D341Med (cell line): ENCODE measurements around the gene PODXL2.

Source experiments
- DNase-seq: peaks from one replicate; pipeline ENCODE4 v3.0.0; 2012; ENCODE audit warnings: low spot score

PODXL2 gene, protein sequence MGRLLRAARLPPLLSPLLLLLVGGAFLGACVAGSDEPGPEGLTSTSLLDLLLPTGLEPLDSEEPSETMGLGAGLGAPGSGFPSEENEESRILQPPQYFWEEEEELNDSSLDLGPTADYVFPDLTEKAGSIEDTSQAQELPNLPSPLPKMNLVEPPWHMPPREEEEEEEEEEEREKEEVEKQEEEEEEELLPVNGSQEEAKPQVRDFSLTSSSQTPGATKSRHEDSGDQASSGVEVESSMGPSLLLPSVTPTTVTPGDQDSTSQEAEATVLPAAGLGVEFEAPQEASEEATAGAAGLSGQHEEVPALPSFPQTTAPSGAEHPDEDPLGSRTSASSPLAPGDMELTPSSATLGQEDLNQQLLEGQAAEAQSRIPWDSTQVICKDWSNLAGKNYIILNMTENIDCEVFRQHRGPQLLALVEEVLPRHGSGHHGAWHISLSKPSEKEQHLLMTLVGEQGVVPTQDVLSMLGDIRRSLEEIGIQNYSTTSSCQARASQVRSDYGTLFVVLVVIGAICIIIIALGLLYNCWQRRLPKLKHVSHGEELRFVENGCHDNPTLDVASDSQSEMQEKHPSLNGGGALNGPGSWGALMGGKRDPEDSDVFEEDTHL

DNA sequence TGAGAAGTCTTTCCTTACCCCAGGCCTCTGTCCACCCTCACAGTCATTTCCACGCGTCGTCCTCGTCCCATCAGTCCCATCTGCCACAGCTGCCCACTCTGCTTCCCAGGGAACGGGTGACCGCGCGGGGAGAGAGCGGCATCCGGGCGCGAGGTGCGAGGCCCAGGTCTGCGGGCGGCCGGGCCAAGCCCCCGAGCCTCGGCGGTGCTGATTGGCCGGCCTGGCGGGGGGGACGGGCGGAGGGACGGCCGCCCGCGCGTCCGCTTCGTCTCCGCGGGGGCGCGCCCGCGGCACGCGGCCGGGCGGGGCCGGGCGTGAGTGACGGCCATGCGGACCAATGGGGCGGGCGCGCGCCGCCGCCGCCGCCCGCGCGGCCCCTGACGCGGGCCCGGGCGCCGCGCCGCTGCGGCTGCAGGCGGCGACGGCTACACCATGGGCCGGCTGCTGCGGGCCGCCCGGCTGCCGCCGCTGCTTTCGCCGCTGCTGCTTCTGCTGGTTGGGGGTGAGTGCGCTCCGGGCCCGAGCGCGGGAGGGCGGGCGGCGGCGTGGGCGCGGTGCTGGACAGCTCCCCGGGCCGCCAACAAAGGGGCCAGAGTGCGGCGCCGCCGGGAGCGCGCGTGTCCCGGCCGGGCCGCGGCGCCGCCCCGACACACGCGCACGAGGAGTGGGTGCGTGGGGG is at the start of gene PODXL2:
Gene PODXL2 (plus strand): TSS at position 398 of the 679 bp plus-strand sequence. CDS start 35 bp downstream, at position 433.
- DNase-seq: peak; percentile 100

- no peak for DNase-seq
Measured at GRCh38 chr3:127580327-127581060, 48.5 kb upstream of the PODXL2 start.

- DNase-seq: no peak
Measured at GRCh38 chr3:127584734-127585133, 44.3 kb upstream of the PODXL2 start.

DNA sequence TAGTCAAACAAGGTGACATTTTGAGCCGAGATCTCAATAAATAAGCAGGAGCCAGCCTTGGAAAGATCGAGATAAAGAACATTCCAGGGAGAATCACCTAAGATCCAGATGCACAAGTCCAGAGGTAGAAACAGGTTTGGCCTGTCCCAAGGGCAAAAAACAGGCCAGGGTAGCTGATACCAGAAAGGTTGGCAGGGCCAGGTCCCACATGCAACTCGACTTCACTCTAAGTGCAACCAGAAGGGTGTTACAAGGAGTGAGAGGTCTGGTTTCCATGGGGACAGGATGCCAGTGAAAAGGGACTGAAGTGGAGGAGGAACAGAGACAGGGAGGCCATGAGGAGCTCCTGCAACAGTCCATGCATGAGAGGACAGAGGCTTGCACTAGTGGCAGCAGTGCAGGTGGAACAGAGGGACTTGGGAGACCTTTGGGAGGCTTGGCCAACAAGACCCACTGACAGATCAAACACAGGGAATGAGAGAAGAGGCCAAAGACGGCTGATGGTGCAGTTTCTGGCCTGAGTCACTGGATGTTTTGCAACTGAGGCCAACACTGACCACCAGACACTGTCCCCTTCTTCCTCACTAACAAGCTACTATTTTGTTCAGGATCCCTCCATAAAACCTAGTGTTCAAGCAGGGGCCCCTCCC is 43.7 kb upstream of the PODXL2 start:
- no peak for DNase-seq

DNA sequence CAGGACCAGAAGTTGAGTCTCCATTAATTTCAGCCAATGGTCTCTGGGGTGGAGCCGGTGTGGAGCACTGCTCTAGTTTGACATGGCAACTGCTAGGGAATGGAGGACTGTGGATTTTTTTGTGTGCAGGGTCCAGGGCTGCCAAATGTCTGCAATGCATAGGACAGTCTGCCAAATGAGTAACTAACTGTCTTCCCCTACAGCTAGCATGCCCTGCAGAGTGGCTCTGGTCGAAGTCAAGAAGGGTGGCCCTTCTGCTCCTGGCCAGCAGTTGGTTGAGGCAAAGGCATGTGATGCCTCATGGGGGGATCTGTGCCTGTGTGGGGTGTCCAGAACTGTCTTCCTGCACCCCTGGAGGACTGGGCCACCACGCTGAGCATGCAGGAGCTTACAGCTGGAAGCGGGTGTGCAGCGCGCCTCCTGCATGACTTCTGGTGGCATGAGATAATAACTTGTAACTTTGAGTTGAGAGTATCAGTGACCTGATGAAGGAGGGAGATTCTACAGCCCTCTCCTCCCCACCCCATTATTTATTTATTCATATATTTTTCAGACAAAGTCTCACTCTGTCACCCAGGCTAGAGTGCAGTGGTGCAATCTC is 43.1 kb upstream of the PODXL2 start:
- DNase-seq: no peak

DNA sequence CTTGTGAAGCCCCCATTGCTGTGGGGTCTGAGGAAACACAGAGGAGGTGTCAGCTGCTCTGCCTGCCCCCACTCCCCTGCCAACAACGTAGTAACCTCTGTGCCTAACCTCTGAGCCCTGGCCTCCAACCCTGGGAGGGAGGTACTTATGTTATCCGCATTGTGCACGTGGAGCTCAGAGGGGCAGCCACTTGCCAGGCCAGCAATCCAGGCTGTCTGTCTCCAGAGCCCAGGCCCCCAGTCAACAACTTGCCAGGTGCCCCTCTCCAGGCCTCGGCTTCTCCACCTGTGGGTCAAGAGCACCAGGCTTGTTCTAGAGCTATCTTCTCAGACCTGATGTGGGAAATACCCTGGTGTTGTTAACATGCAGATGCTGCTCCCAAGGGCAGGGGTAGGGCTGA is 41.1 kb upstream of the PODXL2 start:
- no peak for DNase-seq

GRCh38 chr3:127588806-127589577 is 40.0 kb upstream of the PODXL2 start:
- DNase-seq: no peak

DNA sequence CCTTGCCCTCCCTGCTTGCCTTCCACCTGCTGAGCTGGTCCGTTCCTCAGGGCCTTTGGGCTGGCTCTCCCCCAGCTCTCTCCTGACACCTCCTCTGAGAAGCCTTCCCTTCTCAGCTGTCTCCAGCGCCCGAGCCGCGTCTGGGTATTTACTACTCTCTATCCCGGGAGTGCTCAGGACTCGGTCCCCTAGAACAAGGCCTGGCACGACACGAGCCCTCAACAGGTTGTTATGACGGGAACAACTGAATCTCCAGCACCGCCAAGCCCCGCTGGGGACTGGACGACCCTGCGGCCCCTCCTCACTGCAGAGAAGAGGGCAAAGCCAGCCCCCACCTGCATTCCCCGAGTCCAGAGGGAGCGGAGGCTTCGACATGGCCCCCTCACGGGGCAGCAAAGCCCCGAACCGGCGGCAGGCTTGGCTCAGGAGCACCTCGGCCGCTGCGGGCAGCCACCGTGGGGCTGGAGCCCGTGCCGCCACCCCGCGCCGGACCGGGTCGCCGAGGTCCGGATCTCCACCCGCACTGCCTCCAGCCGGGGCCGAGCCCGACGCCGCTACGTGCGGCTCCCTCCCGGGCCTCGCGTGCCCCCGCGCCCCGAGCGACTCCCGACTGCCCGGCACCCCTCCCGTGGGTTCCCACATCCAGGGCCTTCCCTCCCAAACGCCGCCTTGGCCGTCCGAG is 39.2 kb upstream of the PODXL2 start:
- DNase-seq: no peak

- DNase-seq: peak; percentile 77
Measured at GRCh38 chr3:127590282-127590592, 38.7 kb upstream of the PODXL2 start.

DNA sequence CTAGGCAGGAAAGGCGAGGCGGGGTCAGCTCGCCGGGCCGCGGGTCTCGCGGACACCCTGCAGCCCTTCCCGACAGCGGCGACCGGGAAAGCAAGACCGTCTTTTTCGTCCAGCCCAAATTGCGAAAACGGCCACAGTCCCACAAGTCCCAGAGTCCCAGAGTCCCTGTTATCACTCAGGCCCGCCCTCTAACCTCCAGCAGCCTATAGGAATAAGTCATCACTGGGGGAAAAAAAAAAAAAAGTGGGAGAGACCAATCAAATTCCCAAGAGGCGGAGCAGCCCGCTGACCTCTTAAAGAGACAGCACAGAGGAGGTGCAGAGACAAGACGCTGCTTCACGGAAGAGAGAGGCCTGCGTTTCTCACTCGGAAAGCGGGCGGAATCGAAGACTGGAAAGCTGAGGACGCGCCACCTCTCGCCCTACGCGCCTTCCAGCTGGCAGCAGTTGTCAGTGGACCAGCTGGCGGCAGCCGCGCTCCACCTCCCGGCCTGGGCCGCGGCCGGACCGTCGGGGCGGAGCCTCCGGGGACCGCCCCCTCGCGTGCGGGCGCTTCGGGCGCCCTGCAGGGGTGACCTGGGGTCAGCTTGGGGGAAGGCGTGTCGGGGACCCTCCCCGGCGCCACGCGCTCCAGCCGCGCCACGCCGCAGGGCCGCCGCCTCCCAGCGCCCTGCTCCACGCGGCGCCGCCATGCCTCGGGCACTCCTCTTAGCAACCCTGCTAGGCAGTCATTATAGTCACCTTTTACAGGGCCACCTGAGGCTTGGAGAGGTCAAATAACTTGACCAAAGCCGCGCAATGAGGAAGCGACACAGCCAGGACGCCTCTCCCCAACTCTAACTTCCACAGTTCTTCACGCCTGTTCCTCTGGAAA is 38.2 kb upstream of the PODXL2 start, which contains the start of gene TPRA1:
Gene TPRA1 (minus strand): TSS at position 141 of the 873 bp plus-strand sequence. CDS start 10,587 bp downstream, outside the sequence.
- DNase-seq: peak; percentile 93

GRCh38 chr3:127593178-127593577 is 35.8 kb upstream of the PODXL2 start:
- DNase-seq: no peak

DNA sequence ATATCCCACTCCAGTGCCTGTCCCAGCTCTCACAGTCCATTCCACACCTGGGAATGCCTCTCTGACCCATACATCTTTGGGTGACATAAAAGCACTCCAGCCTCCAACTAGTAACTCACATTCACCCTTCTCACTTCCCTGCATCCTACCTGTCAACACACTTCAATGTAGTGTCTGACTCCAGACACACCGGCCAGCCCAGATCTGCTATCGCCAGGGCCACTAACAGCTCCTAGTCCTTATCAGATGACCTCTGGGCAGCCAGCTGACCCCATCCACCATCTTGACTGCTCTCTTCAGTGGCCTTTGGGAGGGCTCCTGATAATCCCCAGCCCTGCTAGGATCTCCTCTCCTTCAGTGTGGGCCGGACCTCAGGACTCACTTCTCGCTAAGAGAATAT is 33.7 kb upstream of the PODXL2 start:
- DNase-seq: no peak

- peak; percentile 50 for DNase-seq
Measured at GRCh38 chr3:127597020-127597771, 31.8 kb upstream of the PODXL2 start.

DNA sequence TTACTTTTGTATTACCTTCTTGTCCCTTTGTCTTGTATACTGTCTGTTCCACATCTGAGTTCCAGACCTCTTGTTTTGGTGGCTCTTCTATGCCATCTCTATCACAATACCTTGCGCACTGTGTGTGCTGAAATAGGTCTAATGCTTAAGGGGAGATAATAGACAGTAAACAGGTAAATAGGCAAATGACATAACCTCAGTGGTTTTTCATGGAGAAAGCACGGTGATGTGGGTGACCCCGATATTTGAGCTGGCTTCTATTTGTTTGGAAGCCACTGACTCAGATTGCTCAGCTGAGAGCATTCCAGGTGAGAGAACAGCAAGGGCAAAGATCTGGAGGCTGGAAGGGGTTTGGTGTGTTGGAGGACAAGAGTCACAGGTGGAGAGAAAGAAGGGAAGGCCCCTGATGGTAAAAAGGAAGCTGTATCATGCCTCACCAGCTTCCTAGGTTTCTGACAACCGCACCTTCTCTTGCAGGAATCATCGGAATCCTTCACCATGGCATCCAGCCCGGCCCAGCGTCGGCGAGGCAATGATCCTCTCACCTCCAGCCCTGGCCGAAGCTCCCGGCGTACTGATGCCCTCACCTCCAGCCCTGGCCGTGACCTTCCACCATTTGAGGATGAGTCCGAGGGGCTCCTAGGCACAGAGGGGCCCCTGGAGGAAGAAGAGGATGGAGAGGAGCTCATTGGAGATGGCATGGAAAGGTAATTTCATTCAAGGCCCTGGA is 30.0 kb upstream of the PODXL2 start:
- no peak for DNase-seq

DNA sequence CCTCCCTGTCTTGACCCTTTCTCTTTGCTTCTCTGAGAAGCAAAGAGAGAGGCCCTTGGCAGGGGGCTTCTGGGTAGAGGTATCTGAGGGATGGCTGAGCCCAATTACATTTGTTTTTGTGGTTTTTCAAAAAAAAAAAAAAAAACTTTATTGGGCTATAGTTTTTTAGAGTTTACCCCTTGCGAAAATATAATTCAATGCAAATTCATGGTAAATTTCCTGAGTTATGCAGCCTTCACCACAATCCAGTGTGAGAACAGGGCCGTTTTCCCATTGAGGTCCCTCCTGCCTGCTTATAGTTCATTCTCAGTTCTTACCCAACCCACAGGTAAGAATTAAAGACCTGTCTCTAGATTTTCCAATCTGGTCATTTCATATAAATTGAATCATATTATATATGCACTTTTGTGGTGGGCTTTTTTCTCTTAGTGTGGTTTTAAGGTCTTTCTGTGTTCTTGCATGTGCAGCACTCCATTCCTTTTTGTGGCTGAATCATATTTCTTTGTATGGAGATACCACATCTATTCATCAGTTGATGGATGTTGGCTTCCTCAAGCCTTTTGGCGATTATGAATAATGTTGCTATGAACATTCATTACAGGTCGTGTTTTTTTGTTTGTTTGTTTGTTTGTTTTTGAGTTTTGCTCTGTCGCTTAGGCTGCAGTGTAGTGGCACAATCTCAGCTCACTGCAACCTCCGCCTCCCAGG is 28.1 kb upstream of the PODXL2 start:
- no peak for DNase-seq

DNA sequence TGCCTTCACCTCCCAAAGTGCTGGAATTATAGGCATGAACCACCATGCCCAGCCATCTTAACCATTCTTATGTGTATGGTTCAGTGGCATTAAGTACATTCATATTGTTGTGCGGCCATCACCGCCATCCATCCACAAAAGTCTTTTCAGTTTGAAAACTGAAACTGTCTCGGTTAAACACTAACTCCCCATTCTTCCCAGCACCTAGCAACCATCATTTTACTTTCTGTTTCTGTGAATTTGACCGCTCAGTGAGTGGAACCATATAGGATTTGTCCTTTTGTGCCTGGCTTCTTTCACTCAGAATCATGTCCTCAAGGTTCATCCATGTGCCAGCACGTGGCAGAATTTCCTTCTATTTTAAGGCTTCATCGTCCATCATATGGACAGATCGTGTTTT is 24.9 kb upstream of the PODXL2 start:
- DNase-seq: no peak
